HK-2 (cell line): ENCODE data around the gene COTL1.

Experiments
- DNase-seq: peaks from one replicate; pipeline ENCODE4 v3.0.0-alpha.2; 2018; ENCODE audit not compliant: unreplicated experiment

The COTL1 gene

DNA sequence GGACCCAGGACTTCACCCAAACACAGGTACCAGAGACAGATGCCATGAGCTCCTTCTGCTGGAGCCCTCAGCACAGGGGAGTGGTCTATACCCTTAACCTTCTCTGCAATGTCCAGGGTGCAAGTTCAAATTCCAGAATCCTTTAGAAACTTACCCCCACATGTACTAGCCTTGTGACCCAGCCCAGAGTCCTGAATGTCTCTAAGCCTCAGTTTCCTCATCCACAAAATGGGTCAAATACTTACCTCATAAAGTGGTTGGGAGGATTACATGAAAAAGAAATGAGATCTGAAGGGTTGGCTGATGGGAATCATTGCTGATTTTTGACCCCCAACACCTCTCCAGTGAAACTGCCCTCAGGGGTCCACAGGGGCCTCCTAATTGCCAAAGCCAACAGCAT is 21.7 kb downstream of the COTL1 start:
- no peak for DNase-seq

DNA sequence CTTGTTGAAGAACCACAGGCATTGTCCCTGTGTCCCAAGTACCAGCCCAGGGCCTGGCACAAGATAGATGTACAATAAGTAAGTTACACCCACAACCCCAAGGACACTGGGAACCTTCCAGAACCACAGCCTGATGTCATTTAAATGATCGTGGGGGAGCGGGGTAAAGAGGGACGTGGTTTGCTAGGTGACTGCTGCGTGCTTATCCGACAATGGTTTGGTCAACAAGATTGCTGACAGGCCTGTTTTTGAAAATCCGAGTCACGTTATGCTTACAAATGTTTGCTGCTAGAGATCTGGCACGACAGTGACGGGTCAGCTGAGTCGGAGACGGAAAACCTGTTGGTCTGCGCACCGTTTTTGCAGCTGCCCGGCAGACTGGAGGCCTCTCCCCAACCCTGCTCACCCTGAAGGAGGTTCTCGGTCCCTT is 22.8 kb downstream of the COTL1 start:
- no peak for DNase-seq

DNA sequence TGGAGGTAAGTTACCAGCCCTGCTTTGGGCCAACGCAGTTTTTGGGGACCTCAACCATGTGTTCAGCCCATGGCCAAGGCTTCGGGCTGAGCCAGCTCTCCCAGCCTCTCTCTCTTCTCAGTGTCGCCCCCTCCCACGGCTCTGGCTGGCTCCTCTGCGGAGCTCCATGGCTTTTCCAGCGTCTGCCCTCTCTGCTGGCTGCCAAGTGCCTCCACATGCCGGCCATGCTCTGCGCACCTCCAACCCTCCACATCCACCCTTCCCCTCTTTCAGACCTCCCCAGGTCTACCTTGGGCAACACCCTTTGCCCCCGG is 23.2 kb downstream of the COTL1 start:
- no peak for DNase-seq

DNA sequence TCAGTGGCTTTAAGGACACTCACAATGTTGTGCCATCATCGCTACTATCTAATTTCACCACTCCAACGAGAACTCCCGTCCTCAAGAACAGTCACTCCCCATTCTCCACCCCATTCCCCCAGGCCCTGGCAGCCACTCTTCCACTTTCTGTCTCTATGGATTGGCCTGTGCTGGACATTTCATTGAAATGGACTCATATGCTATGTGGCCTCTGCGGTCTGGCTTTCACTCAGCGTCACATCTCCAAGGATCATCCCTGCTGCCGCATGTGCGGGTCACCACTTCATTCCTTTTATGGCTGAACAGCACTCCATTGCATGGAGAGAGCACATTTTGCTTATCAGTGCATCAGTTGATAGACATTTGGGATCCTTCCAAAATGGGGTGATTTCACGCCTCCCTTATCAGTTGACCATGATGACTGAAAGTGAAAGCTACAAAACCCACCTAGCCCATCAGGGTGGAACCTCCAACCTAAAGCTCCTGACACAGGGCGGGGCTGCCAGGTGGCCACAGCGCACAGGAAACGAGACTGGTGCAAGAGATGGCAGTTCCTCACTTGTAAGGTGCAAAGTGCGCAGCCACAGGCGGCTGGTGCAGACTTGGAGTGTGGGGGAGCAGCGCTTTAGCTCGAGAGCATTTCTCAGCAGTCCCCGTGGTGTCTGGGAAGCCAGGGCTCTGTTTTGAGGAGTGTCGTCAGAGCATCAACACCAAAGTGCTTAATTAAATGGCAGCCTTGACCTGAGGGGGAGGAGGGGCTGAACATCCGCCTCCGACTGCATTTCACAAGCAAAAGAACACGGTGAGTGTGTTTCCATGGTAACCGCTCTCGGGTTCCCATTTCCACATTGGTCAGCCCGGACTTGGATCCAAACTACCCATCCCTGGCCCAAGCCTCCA is 23.8 kb downstream of the COTL1 start:
- no peak for DNase-seq

DNA sequence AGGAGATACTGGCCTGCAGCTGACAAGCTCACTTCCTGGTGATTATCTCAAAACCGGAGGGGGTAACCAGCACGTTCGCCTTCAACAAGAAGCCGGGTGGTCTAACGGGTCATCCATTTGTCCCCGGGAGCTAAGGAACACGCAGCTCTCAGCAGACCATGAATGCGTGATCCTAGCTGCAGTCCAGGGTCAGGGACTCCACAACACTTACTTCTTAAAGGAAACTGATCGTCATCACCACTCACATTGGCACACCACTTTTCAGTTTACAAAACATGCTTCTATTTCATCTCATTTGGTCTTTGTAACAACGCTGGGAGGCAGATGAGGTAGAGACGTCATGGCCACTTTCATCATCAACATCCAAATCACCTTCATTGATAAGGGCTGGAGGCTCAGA is 25.2 kb downstream of the COTL1 start:
- no peak for DNase-seq

DNA sequence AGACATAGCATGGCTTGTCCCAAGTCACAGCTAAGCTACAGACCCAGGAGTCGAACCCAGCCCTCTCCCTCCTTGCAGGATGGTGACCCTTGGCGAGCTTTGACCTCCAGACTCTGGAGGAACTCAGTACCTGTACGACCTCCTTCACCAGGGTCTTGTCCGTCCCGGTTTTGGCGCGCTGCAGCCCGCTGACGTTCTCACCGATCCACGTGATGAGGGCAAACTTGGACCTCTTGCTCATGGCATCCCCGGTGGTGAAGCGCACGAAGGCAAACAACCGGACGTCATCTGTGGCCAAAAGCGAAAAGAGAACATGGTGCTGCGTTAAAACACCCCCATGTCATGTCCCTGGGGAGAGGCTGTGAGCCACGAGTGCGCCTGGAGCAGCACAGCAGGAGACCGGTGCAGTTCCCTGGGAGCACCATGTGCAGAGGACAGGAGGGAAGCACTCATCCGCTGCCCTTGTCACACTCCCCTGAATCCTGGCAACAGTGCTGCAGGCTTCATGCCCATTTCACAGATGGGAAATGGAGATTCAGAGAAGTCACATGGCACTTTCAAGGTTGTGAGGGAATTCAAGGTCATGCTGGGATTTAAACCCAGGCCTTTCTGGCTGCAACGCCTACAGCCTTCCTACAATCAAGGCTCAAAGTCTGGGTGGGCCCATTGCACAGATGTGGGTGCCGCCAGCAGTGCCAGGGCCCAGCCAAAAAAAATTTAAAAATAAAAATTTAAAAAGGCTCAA is 27.7 kb downstream of the COTL1 start:
- DNase-seq = no peak

DNA sequence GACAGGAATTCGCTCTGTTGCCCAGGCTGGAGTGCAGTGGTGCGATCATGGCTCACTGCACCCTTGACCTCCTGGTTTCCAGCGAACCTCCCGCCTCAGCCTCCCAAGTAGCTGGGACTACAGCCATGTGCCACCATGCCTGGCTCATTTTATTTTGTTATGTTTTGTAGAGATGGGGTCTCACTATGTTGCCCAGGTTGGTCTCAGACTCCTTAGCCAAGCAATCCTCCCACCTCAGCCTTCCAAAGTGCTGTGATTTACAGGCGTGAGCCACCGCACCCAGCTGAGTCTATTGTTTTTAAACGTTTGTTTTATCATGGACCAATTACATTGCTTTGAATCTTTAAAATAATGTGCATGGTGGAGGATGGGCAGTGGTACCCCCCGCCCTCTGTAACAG is 28.9 kb downstream of the COTL1 start:
- DNase-seq = no peak

DNA sequence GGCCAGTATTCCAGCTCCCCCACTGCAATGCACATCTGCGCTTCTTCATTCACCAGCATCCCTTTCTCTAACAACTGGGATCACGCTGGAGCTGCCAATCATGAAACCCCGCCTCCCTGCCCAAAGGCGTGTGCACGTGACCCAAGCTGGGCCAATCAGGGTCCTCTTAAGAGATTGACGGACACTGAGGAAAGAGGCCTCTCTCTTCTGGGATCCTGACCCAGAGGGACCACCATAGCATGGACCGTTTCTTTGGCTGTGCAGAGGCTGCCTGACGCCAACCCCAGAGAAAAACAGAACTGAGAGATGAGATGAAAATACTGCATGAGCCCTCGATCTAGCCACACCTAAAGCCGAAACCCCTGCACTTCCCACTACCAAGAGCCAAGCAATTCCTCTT is 32.0 kb downstream of the COTL1 start:
- no peak for DNase-seq

DNA sequence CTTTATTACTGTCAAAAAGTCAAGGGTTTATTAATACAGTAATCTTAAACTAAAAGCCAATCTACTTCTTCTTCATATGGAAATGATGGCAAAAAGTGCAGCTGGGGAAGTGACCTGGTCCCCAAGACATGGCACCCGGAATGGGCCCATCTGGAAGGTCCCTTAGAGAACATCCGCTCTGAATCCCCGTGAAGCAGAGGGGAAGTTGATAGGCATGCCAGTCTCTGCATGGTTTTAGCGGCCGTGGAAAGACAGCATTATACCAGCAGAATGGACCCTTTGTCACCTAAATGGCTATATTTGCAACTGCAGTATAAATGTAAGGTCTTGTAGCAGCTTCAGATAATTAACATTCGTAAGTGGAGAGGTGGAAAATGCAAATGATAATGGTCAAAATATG is 32.4 kb downstream of the COTL1 start:
- no peak for DNase-seq

DNA sequence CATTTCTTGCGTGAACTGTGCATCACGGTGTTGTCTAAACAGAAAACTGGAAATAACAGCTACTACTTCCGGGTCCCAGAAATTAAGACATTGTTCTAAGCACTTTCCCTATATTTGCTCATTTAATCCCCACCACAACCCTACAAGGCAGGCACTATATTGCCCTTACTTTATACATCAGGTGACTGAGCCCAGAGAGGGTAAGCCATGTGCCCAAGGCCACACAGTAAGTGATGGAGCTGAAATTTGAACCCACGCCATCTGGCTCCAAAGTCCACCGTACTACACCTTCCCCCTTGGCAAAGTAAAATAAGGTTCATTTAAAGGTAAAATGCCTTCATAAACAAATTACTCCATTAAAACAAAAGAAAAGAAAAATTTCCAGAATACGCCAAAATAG is 33.2 kb downstream of the COTL1 start:
- no peak for DNase-seq

DNA sequence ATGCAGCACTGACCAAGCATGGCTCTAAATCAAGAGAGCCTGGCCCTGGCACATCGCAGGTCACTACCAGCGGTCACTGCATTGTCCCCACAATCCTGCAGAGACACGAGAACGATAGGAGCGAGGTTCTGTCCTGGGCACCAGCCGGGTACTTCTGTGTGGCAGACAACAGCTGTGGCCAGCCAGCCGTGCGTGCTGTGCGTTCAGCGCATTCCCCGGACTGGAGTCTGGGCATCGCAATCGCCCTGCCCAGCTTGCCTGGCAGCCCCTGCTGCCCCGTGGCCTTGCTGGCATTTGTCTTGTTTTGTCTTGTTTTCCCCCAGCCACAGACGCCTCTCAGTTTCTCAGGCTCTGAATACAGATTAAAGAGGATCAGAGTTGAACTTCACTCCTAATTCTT is 33.9 kb downstream of the COTL1 start:
- no peak for DNase-seq

DNA sequence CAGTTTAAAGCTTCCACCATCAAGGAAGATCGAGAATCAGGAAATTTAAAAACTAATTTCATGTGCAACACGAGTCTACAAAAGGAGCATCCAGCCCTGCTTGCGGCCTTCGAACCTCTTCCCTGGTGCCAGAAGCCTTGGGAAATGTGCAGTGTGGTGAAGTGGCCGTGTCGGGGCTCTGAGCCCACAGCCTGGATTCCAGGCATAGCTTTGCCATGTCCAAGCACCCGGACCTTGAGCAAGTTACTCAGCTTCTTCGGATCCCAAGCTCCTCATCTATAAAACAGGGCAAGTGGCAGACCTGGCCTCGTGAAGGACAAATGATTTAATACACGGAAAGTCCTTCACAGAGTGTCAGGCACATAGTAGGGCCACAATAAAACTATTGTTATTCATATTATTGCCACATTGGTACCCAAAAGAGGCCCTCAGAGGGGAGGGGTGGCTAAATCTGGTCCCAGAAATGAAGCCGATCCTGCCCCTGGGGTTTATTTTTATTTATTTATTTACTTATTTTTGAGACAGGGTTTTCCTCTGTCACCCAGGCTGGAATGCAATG is 34.8 kb downstream of the COTL1 start:
- DNase-seq = no peak

DNA sequence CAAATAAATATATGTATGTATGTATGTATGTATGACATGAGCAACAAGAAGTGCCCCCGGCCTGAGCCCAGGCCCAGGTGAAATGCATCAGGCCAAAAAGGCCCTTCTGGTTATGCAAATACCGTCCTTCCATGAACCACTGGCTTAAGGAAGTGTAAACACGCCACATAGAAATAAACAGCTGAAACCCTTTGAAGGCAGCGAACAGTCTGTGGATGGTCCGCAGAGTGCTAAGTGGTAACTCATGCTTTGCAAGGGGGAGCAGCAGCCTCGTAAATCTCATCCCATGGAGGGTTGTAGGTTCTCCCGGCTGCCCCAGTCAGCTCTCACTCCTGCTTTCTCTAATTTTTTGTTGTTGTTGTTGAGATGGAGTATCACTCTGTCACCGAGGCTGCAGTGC is 36.7 kb downstream of the COTL1 start:
- no peak for DNase-seq

DNA sequence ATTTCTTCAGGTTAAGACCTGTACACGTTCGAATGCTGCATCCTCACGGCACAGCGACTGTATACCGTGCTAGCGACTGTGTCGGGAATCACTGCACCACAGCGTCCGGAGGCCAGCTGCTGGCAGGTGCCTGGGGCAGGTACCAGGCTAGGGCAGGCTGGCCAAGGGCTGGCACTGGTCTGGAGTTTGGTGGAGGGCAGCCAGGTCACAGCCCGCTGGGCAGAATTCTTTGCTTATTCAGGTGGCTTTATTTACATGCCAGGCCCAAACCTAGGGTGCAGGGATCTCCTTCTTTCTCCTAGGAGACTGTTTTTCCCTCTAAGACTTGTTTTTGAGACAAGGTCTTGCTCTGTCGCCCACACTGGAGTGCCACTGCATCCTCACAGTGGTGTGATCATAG is 37.9 kb downstream of the COTL1 start:
- DNase-seq = no peak

DNA sequence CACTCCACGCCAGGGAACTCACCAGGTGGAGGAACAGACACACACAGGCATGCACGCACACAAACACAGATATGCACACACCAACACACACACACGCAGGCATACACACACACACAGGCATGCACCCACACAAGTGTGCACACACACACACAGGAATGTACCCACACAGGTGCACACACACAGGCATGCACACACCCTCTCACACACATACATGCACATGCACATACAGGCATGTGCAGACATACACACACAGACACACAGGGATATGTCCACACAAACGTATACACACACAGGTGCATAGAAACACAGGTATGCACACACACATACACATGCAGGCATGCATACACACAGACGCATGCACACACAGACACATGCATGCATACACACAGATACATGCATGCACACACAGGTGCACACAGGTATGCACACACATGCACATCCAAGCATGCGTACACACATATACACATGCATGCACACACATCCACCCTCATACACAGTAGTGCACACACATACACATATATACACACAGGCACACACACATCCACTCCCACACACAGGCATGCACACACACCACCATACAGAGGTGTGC is 39.2 kb downstream of the COTL1 start:
- DNase-seq = no peak

DNA sequence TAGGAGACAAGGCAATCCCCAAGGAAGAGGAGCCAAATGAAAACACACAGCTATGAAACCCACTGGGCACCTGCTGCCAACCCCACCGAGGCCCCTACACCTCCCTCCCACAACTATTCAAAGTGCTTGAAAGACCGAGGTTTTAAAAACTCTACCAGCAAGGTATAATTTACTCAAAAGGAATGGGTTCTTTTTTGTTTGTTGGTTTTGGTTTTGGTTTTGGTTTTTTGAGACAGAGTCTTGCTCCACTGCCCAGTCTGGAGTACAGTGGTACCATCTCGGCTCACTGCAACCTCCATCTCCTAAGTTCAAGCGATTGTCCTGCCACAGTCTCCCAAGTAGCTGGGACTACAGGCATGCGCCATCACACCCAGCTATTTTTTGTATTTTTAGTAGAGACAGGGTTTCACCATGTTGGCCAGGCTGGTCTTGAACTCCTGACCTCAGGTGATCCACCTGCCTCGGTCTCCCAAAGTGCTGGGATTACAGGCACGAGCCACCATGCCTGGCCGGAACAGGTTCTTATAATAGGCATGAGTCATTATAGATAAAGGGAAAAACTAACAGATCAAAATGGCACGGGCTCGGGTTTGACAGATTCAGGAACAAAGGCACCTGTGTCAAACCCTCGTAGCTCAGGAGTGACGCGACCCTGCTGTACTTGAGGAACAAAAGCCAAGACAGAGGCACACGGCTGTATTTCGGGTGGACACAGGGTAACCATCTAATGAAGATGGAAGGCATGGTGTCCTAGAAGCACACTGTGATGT is 40.7 kb downstream of the COTL1 start:
- no peak for DNase-seq

DNA sequence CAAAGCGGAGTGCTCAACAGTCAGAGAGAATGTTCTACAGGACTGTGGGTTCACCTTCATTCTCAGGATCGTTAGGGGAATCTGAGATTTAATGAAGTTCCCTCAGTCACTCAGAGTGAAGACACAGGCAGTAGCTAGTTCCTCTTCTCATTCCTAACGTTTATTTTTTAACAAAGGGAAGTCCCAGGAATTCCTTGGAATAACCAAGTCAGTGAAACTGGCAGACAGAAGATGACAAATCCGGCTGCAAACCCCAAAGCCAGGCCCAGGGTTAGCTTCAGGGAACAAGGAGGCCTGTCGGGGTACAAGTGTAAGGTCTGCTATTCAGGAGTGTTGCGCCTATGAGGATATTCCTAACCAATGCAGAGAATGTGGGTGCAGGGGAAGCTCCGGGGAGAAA is 42.0 kb downstream of the COTL1 start:
- no peak for DNase-seq

DNA sequence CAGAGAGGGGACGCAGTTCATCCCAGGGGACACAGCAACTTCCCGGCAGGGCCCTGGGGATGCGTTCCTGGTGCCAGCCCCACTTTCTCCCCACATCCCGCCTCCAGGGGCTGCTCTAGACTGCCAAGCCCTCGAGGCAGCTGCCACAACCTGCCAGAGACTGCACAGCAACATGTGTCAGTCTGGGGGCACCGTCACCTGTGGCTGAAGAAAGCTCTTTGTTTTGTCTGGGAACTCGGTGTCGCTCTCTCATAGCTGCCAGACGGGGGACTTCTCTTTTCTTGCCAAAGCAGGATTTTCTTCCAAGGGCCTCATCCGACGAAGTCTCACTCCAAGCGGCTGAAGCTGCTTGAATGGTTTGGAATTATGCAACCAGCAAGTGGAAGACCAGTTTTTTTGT is 43.7 kb downstream of the COTL1 start:
- no peak for DNase-seq

DNA sequence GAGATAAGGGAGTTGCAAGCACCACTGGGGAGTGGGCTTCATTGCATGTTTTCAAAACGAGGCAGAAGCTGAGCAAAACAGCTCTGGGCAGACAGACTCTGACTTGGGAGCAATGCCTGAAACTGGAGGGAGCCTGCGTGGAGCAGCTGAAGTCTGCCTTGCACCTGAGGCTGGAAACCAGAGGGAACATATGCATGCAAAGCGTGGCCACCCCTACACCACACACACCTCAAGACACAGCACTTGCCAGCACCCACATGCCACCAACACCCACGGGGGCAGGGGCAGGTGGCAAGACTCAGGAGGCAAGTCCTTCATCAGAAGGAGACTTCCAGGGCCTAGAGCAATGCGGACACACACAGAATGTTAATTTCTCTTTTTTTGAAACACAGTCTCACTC is 45.8 kb downstream of the COTL1 start:
- no peak for DNase-seq

DNA sequence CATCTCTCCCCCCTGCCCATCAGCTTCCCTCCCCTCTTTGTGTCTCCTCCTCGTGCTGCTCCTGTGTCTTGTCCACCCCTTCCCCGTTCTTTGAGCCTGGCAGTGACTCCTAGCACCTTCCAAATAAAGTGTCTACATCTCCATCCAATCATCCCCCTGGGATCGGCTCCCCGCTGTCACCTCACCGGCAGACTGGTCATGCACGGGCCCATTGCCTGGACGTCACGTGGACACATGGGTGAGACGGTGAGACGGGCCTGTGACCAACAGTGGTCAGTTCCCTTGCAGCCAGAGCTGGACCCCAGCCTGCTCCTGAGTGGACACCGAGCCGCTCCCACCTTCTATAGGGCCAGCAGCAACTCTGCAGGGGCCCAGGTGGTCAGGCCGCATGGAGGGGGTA is 46.4 kb downstream of the COTL1 start:
- no peak for DNase-seq

DNA sequence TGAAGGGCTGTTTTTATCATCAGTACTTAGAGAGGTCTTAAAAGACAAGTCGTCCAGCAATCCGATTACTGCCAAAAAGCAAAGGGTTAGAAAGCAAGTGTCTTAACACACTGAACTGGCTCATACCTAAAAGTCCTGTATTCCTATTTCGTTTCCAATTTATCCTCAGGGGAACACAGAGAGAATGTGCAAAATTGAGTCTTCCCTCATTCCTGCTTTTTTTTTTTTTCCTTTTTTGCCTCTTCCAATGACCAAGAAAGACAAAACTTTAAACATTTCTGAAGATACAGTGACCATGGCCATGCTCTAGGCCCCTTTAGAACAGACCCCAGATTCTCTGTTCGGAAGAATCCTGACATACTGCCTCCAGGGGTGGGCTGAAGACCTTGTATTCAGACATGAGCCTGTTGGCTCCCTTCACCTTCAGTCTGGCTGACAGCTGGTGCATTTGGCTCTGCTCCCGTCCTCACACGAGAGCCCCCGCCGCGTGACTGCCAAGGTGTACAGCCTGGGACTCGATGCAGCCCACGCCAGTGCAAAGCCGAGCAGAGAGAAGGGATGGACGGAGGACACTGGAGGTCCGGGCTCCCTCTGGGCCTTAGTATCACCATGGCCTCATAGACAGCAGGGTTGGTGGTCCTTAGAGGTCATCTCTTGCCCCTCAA is 47.0 kb downstream of the COTL1 start:
- DNase-seq = no peak
